GM19351 (cell line): ENCODE measurements around the gene STYXL1.
A peak's percentile ranks its signal among the peaks of the same experiment; 100 is the strongest.
"Not testable (repeated sequence)": the region's sequence is repeated elsewhere in the genome, so short reads cannot be mapped to it uniquely, and the experiment has no call there.

ENCODE experiments used
- ATAC-seq: cut with Tn5 transposase; IDR thresholded peaks from one replicate; pipeline ENCODE4 v1.9.1; 2021; ENCODE audit warnings: mild to moderate bottlenecking, moderate library complexity; ENCODE audit not compliant: unreplicated experiment

STYXL1 gene

GRCh38 chr7:76040126-76040525, 7.7 kb downstream of the STYXL1 start:
- no peak for ATAC-seq

- no peak for ATAC-seq
These were observed 10.5 kb downstream of the STYXL1 start for GRCh38 chr7:76037310-76037709.

GRCh38 chr7:76031964-76032363, 15.8 kb downstream of the STYXL1 start:
- ATAC-seq, result no peak

GRCh38 chr7:76029682-76030081, 18.1 kb downstream of the STYXL1 start:
- not testable (repeated sequence) for ATAC-seq

- no peak for ATAC-seq
These were observed 24.8 kb downstream of the STYXL1 start for GRCh38 chr7:76023002-76023401.

DNA sequence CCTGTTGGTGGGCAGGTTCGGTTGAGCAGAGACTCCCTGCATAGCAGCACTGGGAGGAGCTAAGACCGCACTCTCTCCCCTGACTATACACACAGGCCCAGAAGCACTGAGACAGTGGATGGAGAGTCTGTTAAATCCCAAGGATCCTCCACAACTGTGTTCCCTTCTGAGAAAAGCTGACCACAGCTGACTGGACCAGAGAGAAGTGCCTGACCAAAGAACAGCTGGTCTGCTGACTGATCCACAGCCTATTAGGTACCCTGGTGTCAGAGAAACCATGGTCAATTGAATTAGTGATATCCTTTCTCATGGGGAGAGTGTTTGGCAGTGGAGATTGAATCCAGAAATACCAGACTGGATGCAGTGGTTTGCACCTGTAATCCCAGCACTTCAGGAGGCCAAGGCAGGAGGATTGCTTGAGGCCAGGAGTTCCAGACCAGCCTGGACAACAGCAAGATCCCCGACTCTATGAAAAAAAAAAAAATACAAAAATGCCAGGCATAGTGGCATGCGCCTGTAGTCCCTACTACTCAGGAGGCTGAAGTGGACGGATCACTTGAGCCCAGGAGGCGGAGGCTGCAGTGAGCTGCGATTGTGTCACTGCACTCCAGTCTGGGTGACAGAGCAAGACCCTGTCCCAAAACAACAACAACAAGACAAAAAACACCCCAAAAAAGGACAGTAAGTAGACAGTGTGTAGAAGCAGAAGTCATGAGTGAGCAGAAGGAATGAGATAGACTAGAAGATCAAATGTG, 25.6 kb downstream of the STYXL1 start:
- no peak for ATAC-seq

DNA sequence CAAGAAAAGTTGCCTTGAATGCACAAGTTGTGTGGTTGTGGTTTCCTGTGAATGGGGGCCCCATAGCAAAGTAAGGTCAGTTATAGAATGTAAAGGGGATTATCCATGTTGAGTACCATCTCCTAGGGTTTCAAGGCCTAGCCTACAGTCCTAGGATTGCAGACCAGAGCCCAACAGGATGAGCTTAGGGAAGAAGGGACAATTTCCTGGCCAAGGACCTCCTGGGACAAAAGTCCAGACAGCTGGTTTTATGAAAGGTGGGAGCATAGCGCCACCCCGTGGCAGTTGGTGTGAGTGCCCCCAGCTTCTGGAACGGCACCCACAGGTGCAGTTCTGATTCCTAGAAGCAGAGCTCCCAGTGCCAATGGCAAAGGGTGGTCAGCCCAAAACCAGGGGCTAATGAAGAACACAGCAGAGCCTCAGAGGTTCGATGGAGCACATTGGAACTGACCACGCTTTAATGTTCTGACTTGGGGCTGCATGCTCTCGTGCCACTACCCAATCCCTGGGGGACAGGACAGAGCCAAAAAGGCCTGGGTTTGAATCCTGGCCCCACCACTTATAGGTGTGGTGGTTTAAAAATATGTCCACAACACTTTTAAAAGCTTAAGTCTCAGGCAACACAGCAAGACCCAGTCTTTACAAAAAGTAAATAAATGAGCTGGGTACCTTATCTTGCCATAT, 27.6 kb downstream of the STYXL1 start:
- peak; percentile 44 for ATAC-seq

DNA sequence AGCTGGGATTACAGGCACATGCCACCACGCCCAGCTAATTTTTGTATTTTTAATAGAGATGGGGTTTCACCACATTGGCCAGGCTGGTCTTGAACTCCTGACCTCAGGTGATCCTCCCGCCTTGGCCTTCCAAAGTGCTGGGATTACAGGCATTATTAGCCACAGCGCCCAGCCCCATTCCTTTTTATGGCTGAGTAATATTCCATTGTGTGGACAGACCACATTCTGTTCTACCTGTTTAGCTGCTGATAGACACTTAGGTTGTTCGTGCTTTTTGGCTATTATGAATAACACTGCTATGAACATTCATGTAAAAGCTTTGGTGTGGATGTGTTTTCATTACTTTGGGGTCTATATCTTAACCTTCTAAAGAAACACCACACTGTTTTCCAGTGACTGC, 29.3 kb downstream of the STYXL1 start:
- not testable (repeated sequence) for ATAC-seq

- no peak for ATAC-seq
These were observed 31.4 kb downstream of the STYXL1 start for GRCh38 chr7:76016191-76016947.

DNA sequence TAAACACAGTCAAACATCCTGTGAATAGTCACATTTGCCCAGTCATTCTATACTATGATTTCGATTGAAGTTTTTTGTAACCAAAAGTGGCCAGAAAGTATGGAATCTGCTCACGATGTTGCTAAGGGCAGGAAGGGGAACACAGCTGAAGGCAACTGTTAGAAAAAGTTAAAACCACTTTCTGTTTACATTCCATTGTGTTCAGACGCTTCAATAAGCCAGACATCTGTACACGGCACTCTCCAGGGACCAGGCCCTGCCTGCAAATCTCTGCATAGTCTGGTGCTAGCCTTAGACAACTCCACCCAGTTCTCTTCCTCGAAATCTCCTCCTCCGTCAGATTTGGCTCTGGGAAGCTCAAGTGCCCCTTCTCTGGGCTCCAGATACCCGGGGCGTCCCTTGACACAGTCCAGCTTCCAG, 36.3 kb downstream of the STYXL1 start:
- no peak for ATAC-seq

GRCh38 chr7:76009672-76010600, 37.9 kb downstream of the STYXL1 start:
- no peak for ATAC-seq

DNA sequence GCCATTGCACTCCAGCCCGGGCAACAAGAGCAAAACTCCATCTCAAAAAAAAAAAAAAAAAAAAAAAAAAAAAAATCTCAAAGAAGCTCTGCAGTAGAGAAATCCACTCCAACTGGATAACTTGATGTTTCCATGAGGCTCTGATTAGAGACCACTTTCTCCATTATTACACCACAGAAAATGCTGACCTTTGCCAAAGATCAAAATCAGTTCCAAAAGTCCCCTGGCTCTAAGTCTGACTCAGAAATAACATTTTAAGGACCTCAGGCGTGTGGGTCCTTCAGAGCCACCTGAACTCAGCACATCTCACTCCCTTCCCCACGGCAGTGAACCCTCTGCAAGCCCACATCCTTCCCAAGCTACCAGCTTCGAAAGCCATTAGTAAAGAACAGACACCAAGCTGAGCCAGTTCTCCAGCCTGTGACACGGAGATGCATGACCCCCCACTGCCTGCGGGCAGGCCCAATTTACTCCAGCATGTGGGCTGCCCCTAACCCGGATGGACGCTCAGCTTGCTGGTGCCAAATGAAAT, 39.6 kb downstream of the STYXL1 start:
- ATAC-seq, result no peak

GRCh38 chr7:76005004-76005403, 42.8 kb downstream of the STYXL1 start:
- ATAC-seq, result not testable (repeated sequence)

DNA sequence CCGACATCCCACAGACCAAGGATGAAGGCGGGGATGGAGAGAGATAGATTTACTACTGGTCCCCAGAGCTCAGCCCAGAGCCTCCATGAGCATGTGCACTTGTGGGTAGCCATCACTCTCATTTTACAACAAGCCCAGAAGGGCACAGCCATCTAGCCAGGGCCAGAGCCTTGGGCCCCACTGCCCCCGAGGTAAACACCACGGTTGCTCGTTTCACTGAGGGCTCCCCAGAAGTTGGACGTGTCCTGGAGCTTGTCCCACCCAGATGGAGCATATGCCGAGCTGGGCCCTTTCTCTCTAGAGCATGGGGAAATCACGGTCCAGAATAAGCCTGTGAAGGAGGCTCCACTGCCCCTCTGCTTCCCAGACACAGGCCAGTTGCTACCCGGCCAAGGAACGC, 44.4 kb downstream of the STYXL1 start:
- ATAC-seq, result no peak

- no peak for ATAC-seq
These were observed 45.0 kb downstream of the STYXL1 start for GRCh38 chr7:76002822-76003221.

GRCh38 chr7:76002139-76002538, 45.7 kb downstream of the STYXL1 start:
- ATAC-seq, result no peak

DNA sequence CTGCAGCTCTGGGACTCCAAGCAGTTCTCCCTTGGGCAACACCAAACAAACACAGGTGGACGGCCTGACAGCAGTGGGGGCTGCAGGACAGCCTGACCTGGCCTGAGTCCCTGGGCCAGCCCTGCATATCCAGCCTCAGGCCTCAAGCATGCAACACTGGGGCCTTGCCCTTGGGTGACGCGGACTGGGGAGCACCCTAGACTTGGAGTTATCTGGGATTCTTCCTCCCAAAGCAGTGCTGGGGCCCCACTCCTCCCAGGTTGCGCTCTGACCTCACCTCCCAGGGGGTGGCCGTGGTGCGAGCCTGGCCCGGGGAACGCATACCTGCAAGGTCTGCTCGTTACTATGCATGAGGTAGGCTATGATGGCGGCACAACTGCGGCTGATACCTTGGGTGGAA, 47.2 kb downstream of the STYXL1 start:
- no peak for ATAC-seq

- ATAC-seq, result no peak
These were observed 49.8 kb downstream of the STYXL1 start for GRCh38 chr7:75998038-75998437.

- ATAC-seq, result no peak
These were observed 51.3 kb downstream of the STYXL1 start for GRCh38 chr7:75996476-75996875.

GRCh38 chr7:75995996-75996395, 51.8 kb downstream of the STYXL1 start:
- no peak for ATAC-seq
